ENCODE results near the gene PRKAG2.

DNA sequence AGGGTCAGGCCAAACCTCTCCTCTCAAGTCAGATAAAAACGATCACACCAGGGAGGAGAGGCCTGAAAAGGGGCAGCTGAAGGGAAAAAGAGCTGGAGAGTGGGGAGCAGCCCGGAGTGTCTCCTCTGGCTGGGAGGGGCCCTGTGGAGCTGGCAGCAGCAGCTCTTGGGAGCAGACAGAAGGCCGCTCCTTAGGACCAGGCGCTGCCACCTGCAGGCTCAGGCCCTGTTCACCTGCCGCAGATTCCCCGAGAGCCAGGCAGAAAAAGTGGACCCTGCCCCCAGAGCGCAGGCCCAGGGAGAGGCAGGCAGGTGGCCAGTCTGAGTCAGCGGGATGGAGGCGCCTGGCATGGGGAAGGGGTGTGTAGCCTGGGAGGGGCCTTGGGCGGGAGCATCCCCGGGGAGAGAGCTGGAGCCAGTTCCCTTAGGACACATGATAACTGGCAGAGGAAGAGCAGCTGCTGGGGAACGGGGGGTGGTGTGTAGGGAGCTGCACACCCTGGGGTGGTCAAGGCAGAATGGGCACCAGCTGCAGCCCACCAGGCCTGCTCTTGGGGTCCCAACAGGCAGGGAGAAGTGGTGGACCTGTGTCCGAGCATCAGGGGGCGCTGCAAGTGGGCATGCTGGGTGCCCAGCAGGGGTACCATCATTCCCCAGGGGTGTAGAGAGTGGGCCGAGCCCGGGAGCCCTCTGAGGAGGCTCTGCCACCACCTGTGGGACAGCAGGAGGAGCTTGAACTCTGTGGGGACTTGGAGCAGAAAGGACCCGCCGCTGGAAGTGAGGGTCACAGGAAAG is 180.0 kb downstream of the PRKAG2 start:
- TF ChIP-seq EZH2 (IDR thresholded peaks at IDR 0.05; ENCODE audit: insufficient read depth, poor library complexity, severe bottlenecking) (no peak), EZH2phosphoT487 (IDR thresholded peaks at IDR 0.05; ENCODE audit: insufficient read depth, low read depth) (no peak)
